ENCODE measurements around the gene TTLL9.
A peak's percentile ranks its signal among the peaks of the same experiment; 100 is the strongest.
"Not testable (repeated sequence)": the region's sequence is repeated elsewhere in the genome, so short reads cannot be mapped to it uniquely, and the experiment has no call there.

Gene TTLL9

DNA sequence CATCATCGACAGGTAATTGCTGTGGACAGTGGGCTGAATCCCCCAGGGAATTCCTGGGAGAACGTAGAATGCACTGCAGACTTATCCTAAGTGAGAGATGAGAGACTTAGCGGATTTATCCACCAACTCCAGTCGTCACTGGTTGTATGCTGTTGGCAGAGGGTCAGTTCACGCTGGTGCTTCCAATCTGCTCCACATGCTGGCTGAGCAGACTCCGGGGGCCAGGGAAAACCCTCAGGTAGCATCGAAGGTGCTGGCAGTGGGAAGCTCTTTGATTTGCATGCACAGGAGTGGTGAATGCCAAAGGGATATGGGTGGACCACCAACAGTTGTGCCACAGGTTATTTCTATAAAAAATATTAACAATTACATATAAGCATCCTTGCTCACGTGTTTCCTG, 20.2 kb downstream of the TTLL9 start:
- DNase-seq = no peak

DNA sequence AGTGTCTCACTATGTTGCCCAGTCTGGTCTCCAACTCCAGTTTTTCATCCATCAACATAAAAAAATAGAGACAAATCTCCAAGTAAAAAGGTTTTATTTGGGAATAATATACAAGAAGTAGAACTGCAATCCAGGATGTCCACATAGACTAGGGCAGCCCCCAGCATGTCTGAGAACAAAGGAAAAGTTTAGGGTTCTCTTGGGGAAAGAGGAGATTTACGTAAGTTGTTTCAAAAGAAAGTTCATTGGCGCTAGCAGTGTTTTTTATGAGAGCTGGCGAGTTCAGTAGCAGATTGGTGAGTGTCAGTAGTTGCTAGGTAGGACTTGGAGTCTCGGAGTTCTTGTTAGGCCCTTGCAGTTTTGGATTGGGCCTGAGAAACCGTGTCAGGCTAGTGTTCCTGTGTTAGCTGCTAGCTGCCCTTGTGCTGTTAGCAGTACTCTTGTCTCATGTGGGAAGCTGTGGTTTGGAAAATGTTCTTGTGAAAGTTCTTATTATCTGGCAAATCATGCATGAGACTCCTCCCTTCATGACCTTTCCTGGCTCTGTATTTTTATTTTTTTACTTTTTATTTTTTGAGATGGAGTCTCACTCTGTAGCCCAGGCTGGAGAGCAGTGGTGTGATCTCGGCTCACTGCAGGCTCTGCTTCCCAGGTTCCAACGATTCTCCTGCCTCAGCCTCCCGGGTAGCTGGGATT, 24.7 kb downstream of the TTLL9 start:
- DNase-seq = peak; percentile 56

DNA sequence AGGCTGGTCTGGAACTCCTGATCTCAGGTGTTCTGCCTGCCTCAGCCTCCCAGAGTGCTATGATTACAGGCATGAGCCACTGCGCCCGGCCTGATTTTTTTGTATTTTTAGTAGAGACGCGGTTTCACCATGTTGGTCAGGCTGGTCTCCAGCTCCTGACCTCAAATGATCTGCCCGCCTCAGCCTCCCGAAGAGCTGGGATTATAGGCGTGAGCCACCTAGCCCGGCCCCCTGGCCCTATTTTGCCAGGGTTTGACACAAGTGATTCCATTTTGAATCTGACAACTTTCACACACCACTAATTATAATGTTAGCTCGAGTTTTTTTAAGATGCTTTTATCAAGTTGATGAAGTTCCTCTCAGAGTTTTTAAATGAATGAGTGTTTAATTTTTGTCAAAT, 25.6 kb downstream of the TTLL9 start:
- DNase-seq = no peak

DNA sequence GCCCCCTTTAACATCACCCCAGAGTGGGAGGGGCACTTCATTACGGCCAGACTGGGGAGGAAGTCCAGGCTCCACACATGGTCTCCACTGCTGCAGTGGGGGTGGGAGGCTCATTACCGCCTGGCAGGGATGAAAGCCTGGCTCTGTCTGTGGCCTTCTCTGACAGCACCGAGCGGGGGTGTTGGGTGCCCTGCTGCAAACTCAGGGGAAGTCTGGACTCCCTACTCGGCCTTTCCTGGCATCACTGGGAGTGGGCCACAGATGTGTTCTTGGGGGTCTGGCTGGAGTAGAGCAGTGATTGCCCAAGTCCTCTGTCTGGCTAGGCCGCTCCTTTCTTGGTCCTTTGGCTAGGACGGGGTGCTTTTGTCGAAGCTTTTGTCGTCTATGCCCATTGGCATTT, 27.1 kb downstream of the TTLL9 start:
- no peak for DNase-seq

DNA sequence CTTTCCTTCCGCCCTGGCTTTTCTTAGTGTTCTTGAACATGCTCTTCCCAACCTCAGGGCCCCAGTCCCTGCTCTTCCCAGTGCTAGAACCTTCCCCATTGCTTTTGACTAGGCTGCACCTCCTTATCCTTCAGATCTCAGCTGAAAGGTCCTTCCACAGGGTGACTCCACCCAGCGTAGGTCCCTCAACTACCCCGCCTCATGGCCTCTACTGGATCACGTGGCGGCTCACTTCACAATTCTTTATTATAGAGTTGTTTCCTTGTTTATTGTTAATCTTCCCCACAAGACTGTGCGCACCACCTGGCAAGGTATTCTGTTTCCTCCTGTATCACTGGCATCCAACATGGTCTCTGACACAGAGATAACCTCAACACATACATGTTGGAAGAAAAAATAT, 31.2 kb downstream of the TTLL9 start:
- no peak for DNase-seq

DNA sequence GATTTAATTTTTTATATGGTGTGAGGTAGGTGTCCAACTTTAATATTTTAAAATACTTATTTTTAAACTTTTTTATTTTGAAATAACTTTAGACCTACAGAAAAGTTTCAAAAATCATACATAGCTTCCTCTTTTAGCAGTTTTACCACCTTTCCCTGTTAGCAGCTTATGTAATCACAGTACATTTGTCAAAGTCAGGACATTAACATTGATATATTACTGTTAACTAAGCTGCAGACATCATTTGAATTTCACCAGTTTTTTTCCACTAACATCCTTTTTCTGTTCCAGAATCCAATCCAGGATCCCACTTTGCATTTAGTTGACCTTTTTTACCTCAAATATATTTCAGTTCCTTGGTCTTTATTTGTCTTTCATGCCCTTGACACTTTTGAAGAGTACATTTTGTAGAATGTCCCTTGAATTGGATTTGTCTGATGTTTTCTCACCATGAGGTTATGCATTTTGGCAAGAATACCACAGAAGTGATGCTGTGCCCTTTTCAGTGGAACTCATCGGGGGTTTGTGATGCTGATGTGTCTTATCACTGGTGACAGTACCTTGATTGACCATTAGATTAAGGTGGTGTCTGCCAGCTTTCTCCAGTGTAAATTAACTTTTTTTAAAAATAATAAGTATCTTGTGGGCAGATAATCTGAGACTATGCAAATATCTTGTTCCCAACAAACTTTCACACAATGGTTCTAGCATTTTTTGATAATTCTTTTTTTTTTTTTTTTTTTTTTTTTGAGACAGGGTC, 33.4 kb downstream of the TTLL9 start:
- DNase-seq = no peak

DNA sequence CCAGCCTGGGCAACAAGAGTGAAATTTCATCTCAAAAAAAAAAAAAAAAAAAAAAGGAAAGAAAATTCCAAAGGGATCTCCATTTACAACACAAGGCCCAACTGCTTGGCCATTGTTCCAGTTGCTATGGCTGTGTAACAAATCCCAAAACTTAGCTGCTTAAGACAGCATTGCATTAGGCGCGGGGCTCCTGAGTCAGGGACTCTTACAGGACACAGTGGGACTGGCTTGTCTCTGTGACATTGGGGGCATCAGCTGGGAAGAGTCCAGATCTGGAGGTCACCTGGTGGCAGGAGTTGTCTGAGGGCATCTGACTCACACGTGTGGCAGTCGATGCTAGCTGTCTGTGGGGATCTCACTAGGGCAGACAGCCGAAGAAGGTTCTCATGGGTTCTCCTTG, 35.6 kb downstream of the TTLL9 start:
- no peak for DNase-seq

DNA sequence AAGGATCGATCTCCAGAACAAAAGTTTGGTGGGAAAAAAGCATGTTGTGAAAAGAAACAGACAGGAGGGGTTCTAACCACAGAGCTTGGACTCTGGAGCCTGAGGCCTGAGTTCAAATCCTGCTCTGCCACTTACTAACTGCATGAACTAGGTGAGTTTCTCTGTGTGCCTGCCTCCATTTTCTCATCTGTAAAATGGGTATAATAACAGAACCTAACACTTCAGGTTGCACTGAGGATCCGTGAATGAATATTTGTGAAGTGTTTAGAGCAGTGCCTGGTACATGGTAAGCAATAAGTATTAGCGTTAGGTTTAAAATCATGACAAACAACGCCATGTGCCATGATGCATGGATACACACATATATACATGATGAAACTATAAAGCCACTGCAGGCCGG, 36.6 kb downstream of the TTLL9 start:
- DNase-seq = no peak

DNA sequence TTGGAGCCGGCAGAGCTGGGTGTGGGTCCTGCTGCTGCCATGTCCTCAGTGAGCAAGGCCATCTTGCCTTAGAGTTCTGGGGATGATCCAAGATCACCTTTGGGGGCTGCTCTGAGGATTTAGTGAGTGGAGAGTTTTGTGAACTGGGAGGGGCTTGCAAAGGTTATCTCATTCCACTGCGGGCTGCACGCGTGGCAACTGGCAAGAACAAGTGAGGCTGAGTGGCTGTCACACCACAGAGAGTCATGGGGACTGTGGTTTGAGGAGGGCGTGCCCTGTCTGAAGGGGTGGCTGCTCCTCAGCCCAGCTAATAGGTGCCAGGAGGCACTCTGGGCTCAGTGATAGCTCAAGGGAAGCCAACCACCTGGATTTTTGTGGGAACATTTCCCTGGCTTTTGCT, 37.6 kb downstream of the TTLL9 start:
- DNase-seq = no peak

DNA sequence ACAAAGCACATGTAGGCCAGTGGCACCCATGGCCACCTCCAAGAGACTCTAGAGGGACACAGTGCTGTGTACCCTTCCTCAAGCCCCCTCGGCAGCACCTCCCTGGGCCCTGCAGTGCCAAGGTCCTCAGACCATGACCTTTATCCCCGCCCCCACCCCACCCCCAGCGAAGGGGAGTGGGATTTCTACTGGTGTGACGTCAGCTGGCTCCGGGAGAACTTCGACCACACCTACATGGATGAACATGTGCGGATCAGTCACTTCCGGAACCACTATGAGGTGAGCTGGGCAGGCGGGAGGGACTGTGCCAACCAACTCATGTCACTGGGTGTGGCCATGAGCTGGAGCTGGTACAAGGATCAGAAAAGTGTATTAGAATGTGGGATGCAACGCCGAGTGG, 38.0 kb downstream of the TTLL9 start:
- DNase-seq = no peak

DNA sequence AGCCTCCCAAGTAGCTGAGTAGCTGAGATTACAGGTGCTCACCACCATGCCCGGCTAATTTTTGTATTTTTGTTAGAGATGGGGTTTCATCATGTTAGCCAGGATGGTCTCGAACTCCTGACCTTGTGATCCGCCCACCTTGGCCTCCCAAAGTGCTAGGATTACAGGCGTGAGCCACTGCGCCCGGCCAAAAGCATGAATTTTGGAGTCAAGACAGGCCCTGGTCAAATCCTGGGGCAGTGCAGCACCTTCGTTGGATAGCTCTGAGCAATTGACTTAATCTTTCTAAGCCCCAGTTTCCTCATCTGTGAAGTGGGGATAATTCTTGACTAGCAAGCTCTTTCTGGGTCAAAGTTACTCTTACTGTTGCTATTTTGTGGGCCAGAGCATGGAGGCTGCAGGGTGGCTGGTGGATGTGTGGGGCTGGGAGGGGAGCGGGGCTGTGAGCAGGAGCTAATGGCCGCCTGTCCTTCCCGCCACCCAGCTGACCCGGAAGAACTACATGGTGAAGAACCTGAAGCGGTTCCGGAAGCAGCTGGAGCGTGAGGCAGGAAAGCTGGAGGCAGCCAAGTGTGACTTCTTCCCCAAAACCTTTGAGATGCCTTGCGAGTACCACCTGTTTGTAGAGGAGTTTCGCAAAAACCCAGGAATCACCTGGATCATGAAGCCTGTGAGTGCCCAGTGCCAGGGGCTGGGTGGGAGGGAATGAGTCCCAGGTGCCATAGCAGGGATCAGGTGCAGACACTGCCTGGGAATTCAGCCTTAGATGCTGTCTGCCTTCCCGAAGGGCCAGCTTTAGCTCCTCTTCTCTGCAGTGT, 39.0 kb downstream of the TTLL9 start:
- no peak for DNase-seq

DNA sequence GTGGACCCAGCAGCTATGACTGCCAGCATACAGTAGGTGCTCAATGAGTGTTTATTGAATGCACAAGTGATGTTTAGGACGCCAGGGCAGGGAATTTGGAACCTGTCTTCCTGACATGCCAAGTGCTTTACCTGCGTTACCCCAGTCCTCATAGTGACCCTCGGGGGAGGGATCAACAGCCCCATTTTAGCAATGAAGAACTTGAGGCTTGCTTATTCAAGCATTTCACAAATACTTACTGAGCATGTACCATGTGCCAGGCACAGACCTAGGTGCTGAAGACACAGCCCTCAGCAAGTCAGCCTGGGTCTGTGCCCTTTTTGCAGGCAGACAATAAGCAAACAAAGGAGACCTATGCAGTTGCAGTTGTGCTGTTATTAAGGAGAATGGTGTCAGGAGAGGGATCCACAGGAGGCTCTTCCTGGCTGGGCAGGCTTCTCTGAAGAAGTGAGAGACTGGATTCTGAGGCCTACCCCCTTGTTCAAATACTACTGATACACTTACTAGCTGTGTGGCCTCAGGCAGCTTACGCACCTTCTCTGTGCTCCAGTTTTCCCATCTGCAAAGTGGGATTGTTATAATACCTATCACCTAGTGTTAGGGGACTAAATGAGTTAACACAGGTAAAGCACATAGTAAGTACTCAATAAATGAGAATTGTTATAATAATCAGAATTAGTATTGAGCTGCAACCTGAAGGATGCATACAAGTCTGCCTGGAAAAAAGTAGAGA, 39.8 kb downstream of the TTLL9 start:
- DNase-seq = no peak

DNA sequence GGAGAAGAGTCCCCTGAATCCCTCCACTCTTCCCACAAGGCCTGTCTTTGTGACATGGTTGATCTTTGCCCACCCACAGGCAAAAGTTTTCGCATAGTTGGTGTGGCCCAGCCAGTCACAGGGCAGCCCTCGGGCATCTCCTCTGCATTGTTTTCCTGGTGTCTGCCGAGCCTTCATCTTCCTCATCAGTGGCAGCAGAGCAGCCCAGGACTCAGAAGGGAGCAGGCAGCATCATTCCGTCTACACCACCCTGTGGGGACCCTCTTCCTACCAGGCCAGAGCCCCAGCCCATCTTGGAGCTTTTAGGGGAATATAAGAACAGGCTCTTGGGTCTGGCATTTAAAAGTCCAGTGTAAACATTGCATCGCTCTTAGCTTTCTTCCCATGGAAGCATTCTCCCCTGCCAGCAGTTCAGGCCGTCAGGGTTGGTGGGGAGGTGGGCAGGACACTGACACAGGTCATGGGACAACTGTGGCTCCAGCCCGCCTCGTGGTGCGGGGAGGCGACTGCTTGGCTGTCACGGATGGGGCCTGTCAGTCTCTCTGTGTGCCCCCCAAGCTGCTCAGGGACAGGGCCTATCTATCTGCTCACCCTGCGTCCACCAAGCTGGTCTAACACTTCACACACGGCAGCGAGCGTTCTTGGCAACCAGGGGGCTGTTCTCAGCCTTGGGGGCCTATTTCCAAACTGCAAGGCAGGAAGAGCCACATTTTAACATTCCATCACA, 43.2 kb downstream of the TTLL9 start:
- no peak for DNase-seq

DNA sequence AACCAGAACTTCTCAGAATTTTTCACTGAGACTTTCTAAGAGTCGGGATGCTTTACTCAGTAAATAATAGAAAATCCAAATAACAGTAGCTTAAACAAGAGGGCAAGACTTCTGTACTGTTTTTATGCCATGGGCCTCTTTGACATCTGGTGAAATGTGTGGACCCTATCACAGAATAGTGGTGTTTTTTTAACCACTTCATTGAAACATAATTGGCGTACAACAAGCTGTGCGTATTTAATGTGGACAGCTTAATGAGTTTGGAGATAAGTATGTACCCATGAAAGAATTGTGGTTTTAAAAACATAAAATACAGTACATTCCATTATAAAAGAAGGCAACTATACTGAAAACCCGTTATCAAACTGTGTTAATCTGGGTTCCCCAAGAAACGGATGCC, 43.7 kb downstream of the TTLL9 start:
- no peak for DNase-seq

DNA sequence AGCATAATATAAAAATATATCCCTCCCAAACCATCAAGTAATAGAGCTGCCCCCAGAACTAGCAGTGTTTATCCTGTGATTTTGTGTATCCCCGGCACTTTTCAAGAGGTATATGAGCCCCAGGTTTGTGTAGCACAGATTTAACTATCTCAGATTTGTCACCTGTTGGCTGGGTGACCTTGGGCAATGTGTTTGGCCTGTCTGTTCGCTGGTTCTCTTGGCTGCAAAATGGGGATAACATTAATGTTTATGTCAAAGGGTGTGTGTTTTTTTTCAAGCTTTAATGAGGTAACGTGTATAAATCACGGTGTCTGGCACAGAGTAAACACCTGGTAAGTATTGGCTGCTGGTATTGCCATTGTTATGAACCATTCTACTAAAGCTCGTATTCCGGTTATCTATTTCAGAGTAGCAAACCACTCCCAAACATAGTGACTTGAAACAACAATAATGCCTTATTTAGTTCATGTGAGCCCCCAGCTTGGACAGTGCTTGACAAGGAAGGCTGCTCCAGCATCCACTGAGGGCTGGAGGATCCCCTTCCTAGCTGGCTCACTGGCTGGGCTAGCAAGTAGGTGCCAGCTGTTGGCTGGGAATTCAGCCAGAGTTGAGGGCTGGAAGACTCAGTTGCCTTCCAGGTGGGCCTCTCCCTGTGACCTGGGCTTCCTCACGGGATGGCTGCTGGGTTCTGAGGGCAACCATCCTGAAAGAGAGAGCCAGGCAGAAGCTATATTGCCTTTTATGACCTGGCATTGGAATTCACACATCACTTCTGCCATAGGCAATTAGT, 45.3 kb downstream of the TTLL9 start:
- no peak for DNase-seq

DNA sequence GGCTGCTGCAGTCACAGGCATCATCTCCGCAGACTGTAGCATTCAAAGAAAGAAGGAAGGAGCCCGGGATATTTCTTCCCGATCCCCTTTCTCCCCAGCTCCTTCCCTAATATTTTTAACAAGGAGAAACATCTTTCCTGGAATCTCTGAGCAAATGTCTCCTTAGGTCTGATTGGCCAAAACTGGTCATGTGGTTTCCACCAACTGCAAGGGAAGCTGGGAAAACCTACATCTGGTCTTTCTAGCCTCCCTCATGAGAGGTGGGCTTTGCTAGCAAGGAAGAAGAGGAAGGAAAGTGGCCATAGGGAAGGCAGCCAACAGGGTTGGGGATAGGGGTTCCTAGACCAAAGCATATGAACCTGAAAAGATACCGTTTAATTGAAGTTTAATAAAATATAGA, 46.3 kb downstream of the TTLL9 start:
- DNase-seq = no peak

DNA sequence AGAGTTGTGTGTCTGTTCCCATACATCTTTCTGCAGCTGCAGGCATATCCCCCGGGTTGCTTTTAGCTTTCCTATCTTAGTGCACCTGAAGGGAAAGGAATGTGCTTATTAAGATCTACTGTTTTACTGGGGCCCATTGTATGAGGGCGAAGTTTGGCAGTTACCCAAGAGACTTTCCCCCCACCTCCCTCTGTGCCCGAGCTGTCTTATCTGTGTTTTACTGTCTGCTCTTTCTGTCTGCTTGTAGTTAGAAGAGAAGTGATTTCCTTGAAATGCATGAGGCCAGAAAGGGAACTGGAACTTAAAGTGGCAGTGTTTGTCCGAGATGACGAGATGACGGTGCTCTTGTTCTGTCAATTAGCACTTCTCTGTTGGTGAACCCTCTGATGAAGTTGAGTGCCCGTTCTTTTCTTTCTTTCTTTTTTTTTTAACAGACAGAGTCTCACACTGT, 47.6 kb downstream of the TTLL9 start:
- not testable (repeated sequence) for DNase-seq

DNA sequence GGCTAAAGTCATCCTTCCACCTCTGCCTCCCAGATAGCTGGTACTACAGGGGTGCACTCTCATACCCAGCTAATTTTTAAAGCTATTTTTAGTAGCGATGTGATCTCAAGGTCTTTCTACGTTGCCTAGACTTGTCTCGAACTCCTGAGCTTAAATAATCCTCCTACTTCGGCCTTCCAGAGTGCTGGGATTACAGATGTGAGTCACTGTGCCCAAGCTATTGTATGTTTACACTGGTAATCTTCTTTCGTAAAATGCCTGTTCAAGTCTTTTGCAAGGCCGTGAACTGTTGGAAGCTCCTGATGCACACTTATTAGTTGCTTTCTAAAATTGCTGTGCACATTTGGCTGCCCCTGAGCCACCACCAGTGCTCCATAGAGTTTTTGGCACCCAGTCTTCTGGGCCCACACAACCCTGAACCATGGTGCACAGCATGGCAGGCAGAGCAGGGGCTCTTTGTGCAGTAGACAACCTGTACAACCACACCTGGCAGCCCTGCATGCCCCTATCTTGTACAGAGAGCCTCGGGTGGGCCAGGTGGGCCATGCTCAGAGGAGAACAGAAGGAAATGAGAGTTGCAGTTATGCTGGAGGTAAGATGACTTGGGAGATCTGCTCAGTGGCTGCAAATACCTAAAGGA, 48.2 kb downstream of the TTLL9 start:
- no peak for DNase-seq

DNA sequence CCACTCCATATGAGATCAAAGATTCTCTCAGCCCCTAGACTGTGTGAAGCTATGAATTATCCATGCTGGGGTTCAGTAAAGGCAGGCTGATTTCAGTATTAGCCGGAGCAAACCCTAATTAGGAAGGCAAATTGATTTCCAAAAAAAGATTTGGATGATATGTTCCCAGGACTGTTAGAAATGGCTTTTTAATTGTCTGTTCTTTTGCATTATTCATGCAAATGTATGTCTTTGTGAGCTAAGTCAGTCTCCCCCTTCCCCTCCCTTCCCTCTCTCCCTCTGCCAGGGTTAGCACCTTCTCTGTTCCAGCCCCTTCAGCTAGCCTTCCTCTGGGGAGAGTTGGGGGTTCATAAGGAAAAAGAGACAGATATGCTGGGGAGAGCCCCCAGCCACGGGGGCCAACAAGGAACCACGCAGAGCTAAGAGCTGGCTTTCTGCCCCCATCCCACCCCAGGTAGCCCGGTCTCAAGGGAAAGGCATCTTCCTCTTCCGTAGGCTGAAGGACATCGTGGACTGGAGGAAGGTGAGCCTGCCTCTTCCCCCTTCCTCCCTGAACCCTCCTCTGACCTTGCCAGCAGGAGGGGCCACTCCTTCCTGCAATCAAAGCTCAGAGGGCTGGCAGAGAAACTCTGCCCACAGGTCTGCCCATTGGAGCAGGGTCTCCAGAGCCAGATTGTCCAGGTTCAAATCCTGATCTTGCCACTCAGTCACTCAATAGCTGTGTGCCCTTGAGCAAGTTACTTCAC, 49.1 kb downstream of the TTLL9 start:
- no peak for DNase-seq

DNA sequence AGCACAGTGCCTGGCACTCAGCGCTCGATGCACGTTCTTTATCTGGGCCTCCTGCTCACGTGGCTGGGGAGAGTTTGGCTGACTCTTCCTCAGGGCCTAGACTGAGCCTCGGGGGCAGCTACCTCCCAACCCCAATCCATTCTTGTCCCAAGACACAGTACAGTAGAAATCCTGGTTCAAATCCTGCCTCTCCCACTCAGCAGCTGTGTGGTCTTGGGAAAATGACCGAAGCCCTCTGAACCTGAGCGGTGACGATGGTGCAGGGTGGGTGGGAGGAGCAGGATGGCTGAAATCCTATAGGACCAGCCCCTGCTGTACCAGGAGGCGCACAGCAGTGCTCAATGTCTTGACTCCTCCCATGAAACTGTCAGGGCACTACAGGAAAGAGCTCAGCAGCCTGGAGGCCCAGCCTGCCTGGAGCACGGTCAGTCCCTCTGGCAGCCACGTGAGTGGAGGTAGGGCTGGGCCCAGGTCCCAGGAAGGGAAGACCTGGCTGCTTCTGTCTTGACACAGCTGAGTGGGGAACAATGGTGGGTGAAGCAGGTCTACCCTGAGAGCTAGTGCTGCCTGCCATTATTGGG, 49.9 kb downstream of the TTLL9 start:
- DNase-seq = no peak
